Measurements from ENCODE around the gene LSM14B. TPM values are rescaled to one million over a fixed set of nuclear protein-coding genes. Genes with fewer than 3 reads are reported as not detected.

The LSM14B gene
- total RNA-seq, 2 donors from 2014 or later: 38.6 to 38.8 TPM

GRCh38 chr20:62126141-62126540, 3.9 kb downstream of the LSM14B start:
- Histone ChIP-seq H3K36me3 (peaks cover 27% of the 10 kb centered on the region), H3K27ac (no peak overlapping the region), H3K9ac (ENCODE audit: low read depth in 2 of 2, low read length in 2 of 2) (no peak overlapping the region), H3K4me3 (no peak overlapping the region), H3K9me3 (no peaks in the 10 kb centered on the region), H3K27me3 (no peaks in the 10 kb centered on the region), H3K4me1 (peaks cover 5% of the 10 kb centered on the region)
- no peak for DNase-seq
- no peak for TF ChIP-seq CTCF (IDR thresholded peaks at IDR 0.05)
- intact Hi-C loops (cut with DNase I): no loop called here

GRCh38 chr20:62127799-62128198, 5.5 kb downstream of the LSM14B start:
- TF ChIP-seq CTCF (IDR thresholded peaks at IDR 0.05): no peak
- intact Hi-C loops (cut with DNase I): no loop called here
- Histone ChIP-seq H3K4me3 (no peak overlapping the region), H3K4me1 (peaks cover 5% of the 10 kb centered on the region), H3K27me3 (no peaks in the 10 kb centered on the region), H3K36me3 (peaks cover 36% of the 10 kb centered on the region), H3K27ac (no peak overlapping the region), H3K9ac (ENCODE audit: low read depth in 2 of 2, low read length in 2 of 2) (no peak overlapping the region), H3K9me3 (no peaks in the 10 kb centered on the region)
- DNase-seq: no peak

DNA sequence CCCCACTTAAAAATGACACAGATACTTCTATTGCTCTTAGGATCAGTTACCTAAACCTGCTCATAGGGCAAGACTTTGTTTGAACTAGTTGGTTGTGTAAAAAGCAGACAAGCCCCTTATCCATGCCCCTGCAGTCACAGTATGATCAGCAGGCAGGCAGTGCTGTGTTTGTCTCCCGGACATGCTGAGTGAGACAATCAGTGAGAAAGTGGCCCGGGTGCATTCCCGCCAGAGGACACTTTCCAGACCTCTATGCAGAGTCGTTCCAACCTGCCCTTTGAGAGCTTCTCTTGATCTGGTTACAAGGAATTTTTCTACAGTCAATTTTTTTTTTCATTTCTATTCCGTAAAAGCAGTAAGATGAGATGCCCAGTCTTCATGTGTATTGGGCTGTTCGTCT, 6.2 kb downstream of the LSM14B start:
- Histone ChIP-seq H3K36me3 (peaks cover 36% of the 10 kb centered on the region), H3K4me3 (no peak overlapping the region), H3K27ac (no peak overlapping the region), H3K27me3 (no peaks in the 10 kb centered on the region), H3K4me1 (peaks cover 1% of the 10 kb centered on the region), H3K9me3 (no peaks in the 10 kb centered on the region), H3K9ac (ENCODE audit: low read depth in 2 of 2, low read length in 2 of 2) (no peak overlapping the region)
- DNase-seq: no peak
- no peak for TF ChIP-seq CTCF (IDR thresholded peaks at IDR 0.05)
- intact Hi-C loops (cut with DNase I): no loop called here

GRCh38 chr20:62129731-62130531, 7.7 kb downstream of the LSM14B start:
- intact Hi-C loops (cut with DNase I): no loop called here
- no peaks in the 10 kb centered on the region for H3K9me3 ChIP-seq
- no peak overlapping the region for H3K4me3 ChIP-seq
- DNase-seq: no peak
- no peak overlapping the region for H3K9ac ChIP-seq (ENCODE audit: low read depth in 2 of 2, low read length in 2 of 2)
- no peak for TF ChIP-seq CTCF (IDR thresholded peaks at IDR 0.05)
- no peaks in the 10 kb centered on the region for H3K27me3 ChIP-seq
- H3K4me1 ChIP-seq: no peaks in the 10 kb centered on the region
- H3K36me3 ChIP-seq: peaks cover 36% of the 10 kb centered on the region
- no peak overlapping the region for H3K27ac ChIP-seq

GRCh38 chr20:62131560-62132320, 9.5 kb downstream of the LSM14B start:
- no peak for TF ChIP-seq CTCF (IDR thresholded peaks at IDR 0.05)
- Histone ChIP-seq H3K4me1 (no peaks in the 10 kb centered on the region), H3K4me3 (no peak overlapping the region), H3K27me3 (no peaks in the 10 kb centered on the region), H3K36me3 (peaks cover 22% of the 10 kb centered on the region), H3K27ac (no peak overlapping the region), H3K9ac (ENCODE audit: low read depth in 2 of 2, low read length in 2 of 2) (no peak overlapping the region), H3K9me3 (no peaks in the 10 kb centered on the region)
- intact Hi-C loops (cut with DNase I): no loop called here
- no peak for DNase-seq

Measured in colonic mucosa (tissue), 4 donors.